NCI-H187 (cell line): Measurements from ENCODE around the gene ADIPOR2.

Experiments
- DNase-seq, 2 experiments: peaks; one replicate each; lab custom pipeline; 2025; lab: John Stamatoyannopoulos, UW

Gene ADIPOR2

GRCh38 chr12:1799051-1799881 lies 108.4 kb downstream of the ADIPOR2 start:
- DNase-seq: no peak

- no peak for DNase-seq
These were observed 109.1 kb downstream of the ADIPOR2 start for GRCh38 chr12:1799882-1800400.

- peak in 1 of 2 experiments; percentile 12 for DNase-seq
These were observed 109.8 kb downstream of the ADIPOR2 start for GRCh38 chr12:1800401-1801302.

- DNase-seq: no peak
These were observed 110.6 kb downstream of the ADIPOR2 start for GRCh38 chr12:1801303-1801975.

- no peak for DNase-seq
These were observed 112.9 kb downstream of the ADIPOR2 start for GRCh38 chr12:1803736-1804135.

- DNase-seq: peak; percentile 30 to 71
These were observed 113.9 kb downstream of the ADIPOR2 start for GRCh38 chr12:1804545-1805332.

- DNase-seq: no peak
These were observed 114.7 kb downstream of the ADIPOR2 start for GRCh38 chr12:1805441-1806081.

- no peak for DNase-seq
These were observed 115.6 kb downstream of the ADIPOR2 start for GRCh38 chr12:1806301-1807086.

- no peak for DNase-seq
These were observed 116.4 kb downstream of the ADIPOR2 start for GRCh38 chr12:1807087-1807860.

GRCh38 chr12:1808036-1808797 lies 117.3 kb downstream of the ADIPOR2 start:
- DNase-seq: no peak

- DNase-seq: no peak
These were observed 118.1 kb downstream of the ADIPOR2 start for GRCh38 chr12:1808798-1809480.

- no peak for DNase-seq
These were observed 118.8 kb downstream of the ADIPOR2 start for GRCh38 chr12:1809591-1810190.

- DNase-seq: no peak
These were observed 119.5 kb downstream of the ADIPOR2 start for GRCh38 chr12:1810201-1810930.

- no peak for DNase-seq
These were observed 120.0 kb downstream of the ADIPOR2 start for GRCh38 chr12:1810931-1811280.

GRCh38 chr12:1811281-1811947 lies 120.5 kb downstream of the ADIPOR2 start:
- no peak for DNase-seq

GRCh38 chr12:1811948-1812291 lies 121.0 kb downstream of the ADIPOR2 start:
- DNase-seq: no peak
